ENCODE measurements around the gene GDF15.

DNA sequence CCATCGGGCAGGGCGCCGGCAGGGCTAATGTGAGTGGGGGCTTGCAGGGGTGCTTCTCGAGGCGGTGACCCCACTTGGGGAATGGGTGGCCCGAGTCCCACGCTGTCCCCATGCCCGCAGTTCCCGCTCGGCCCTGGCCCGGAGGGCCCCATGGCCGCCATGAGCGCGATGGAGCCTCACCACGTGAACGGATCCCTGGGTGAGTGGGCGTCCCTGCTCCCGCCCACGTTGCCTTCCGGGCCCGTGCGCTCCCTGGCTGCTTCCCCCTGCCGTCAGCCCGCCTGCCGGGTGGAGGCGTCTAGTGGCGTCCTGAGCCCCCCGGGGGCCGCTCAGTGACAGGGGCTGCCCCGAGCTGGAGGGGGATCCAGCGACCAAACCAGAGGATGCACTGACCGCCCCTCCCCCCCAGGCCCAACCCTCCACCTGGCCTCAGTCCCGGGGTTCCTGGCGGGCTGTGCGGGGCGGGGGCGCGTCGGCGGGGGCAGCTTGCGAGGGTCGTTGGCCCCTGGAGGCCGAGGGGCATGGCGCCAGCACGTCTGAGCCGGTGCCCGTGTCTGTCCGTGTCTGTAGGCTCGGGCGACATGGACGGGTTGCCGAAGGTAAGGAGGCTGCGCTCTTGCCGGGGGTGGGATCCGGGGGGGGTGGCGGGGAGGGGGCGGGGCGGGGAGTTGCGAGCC is 47.2 kb downstream of the GDF15 start:
- TF ChIP-seq, protein P1, sequence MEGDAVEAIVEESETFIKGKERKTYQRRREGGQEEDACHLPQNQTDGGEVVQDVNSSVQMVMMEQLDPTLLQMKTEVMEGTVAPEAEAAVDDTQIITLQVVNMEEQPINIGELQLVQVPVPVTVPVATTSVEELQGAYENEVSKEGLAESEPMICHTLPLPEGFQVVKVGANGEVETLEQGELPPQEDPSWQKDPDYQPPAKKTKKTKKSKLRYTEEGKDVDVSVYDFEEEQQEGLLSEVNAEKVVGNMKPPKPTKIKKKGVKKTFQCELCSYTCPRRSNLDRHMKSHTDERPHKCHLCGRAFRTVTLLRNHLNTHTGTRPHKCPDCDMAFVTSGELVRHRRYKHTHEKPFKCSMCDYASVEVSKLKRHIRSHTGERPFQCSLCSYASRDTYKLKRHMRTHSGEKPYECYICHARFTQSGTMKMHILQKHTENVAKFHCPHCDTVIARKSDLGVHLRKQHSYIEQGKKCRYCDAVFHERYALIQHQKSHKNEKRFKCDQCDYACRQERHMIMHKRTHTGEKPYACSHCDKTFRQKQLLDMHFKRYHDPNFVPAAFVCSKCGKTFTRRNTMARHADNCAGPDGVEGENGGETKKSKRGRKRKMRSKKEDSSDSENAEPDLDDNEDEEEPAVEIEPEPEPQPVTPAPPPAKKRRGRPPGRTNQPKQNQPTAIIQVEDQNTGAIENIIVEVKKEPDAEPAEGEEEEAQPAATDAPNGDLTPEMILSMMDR (optimal IDR thresholded peaks at IDR 0.05 in 1 of 3, IDR thresholded peaks at IDR 0.05 in 1 of 3, conservative IDR thresholded peaks at IDR 0.05 in 1 of 3; ENCODE audit: extremely low read depth in 1 of 3, insufficient read depth in 2 of 3, low read length in 3 of 3): no peak
- no peak for TF ChIP-seq EZH2 (IDR thresholded peaks at IDR 0.05; ENCODE audit: low read length)

All from keratinocyte (primary cell).